GM23338 (cell line): ENCODE data around the gene RPA3. TPM values are rescaled to one million over a fixed set of nuclear protein-coding genes. Genes with fewer than 3 reads are reported as not detected.

Experiments used
- ATAC-seq: fragments of 200-7000 bp; cut with Tn5 transposase; 3 replicates; pipeline ENCODE4 v1.9.1; 2020
- DNase-seq: peaks from one replicate; pipeline ENCODE4 v3.0.0-alpha.2; 2015; ENCODE audit warnings: low spot score
- H2AFZ ChIP-seq: fragments of 200-600 bp; sonication (generic); 2 replicates; pipeline ENCODE4 v1.8.0; 2016; ENCODE audit warnings: antibody characterized with exemption, mild to moderate bottlenecking, moderate library complexity
- H3F3A ChIP-seq: fragments of 200-600 bp; sonication (generic); replicated peaks from 2 replicates; pipeline ENCODE4 v1.8.0; 2017; ENCODE audit warnings: antibody characterized with exemption, mixed run types, low read depth
- H3K27ac ChIP-seq: fragments of 200-600 bp; sonication (generic); 2 replicates; pipeline ENCODE4 v1.6.1; 2016; ENCODE audit warnings: low read depth
- H3K27me3 ChIP-seq: fragments of 200-600 bp; sonication (generic); 2 replicates; pipeline ENCODE4 v1.8.0; 2016; ENCODE audit warnings: mild to moderate bottlenecking, mixed run types, moderate library complexity; ENCODE audit not compliant: insufficient read depth
- H3K36me3 ChIP-seq: fragments of 200-600 bp; sonication (generic); 2 replicates; pipeline ENCODE4 v1.8.0; 2016; ENCODE audit warnings: mild to moderate bottlenecking; ENCODE audit not compliant: insufficient read depth
- H3K4me1 ChIP-seq: fragments of 200-600 bp; sonication (generic); 2 replicates; pipeline ENCODE4 v1.8.0; 2016; ENCODE audit warnings: mild to moderate bottlenecking, moderate library complexity; ENCODE audit not compliant: insufficient read depth
- H3K4me2 ChIP-seq: fragments of 200-600 bp; sonication (generic); 2 replicates; pipeline ENCODE4 v1.7.1; 2017; ENCODE audit warnings: mixed run types
- H3K4me3 ChIP-seq: fragments of 200-600 bp; sonication (generic); 2 replicates; pipeline ENCODE4 v1.6.1; 2016; ENCODE audit warnings: mixed run types
- H3K79me2 ChIP-seq: fragments of 200-600 bp; sonication (generic); replicated peaks from 2 replicates; pipeline ENCODE4 v1.8.0; 2017; ENCODE audit warnings: mild to moderate bottlenecking; ENCODE audit not compliant: insufficient read depth
- H3K9me2 ChIP-seq: fragments of 200-600 bp; sonication (generic); 2 replicates; pipeline ENCODE4 v1.8.0; 2017; ENCODE audit not compliant: insufficient read depth
- H4K20me1 ChIP-seq: fragments of 200-600 bp; sonication (generic); replicated peaks from 2 replicates; pipeline ENCODE4 v1.8.0; 2017; ENCODE audit warnings: mild to moderate bottlenecking; ENCODE audit not compliant: insufficient read depth
- H3K27ac Mint-ChIP-seq: 2 replicates; pipeline ENCODE4 v1.8.0; 2020; ENCODE audit warnings: inconsistent platforms, mild to moderate bottlenecking, moderate library complexity, mixed read lengths
- H3K27me3 Mint-ChIP-seq: 3 replicates; pipeline ENCODE4 v1.8.0; 2022; ENCODE audit warnings: low read depth, mild to moderate bottlenecking, moderate library complexity, mixed read lengths, inconsistent platforms; ENCODE audit not compliant: insufficient read depth, poor library complexity
- H3K36me3 Mint-ChIP-seq: 3 replicates; pipeline ENCODE4 v1.8.0; 2021; ENCODE audit warnings: low read depth, mild to moderate bottlenecking, inconsistent platforms, moderate library complexity, mixed read lengths
- H3K4me1 Mint-ChIP-seq: 3 replicates; pipeline ENCODE4 v1.8.0; 2020; ENCODE audit warnings: mild to moderate bottlenecking, inconsistent platforms, mixed read lengths
- H3K4me3 Mint-ChIP-seq: 3 replicates; pipeline ENCODE4 v1.8.0; 2021; ENCODE audit warnings: moderate library complexity, mild to moderate bottlenecking, inconsistent platforms, mixed read lengths
- H3K9me3 Mint-ChIP-seq: 3 replicates; pipeline ENCODE4 v1.8.0; 2020; ENCODE audit warnings: moderate library complexity, mild to moderate bottlenecking, inconsistent platforms, mixed read lengths
- CREB1 ChIP-seq: fragments of 250-450 bp; sonication (Bioruptor Pico); IDR thresholded peaks from 2 replicates; pipeline ENCODE4 v1.5.0; 2020; ENCODE audit warnings: low read depth, mild to moderate bottlenecking, moderate library complexity
- EZH2 ChIP-seq: fragments of 200-600 bp; sonication (generic); IDR thresholded peaks from one replicate; pipeline ENCODE4 v1.8.0; 2017; ENCODE audit warnings: antibody characterized with exemption, mild to moderate bottlenecking, low read depth; ENCODE audit not compliant: unreplicated experiment
- EZH2phosphoT487 ChIP-seq: fragments of 200-600 bp; sonication (generic); IDR thresholded peaks from one replicate; pipeline ENCODE4 v1.8.1; 2018; ENCODE audit warnings: antibody characterized with exemption; ENCODE audit not compliant: unreplicated experiment
- JUNB ChIP-seq: IDR thresholded peaks from one replicate; pipeline ENCODE4 v1.6.1; 2016; ENCODE audit warnings: antibody characterized with exemption; ENCODE audit not compliant: unreplicated experiment
- NANOG ChIP-seq: IDR thresholded peaks from 2 replicates; pipeline ENCODE4 v1.6.1; 2016; ENCODE audit warnings: antibody characterized with exemption, borderline replicate concordance
- POLR2AphosphoS5 ChIP-seq: IDR thresholded peaks from 2 replicates; pipeline ENCODE4 v1.6.1; 2016; ENCODE audit warnings: antibody characterized with exemption, low read depth
- STAT1 ChIP-seq: IDR thresholded peaks from one replicate; pipeline ENCODE4 v1.6.1; 2016; ENCODE audit warnings: antibody characterized with exemption; ENCODE audit not compliant: unreplicated experiment
- ZNF114 ChIP-seq: fragments of 250-450 bp; sonication (Bioruptor Pico); IDR thresholded peaks from 2 replicates; pipeline ENCODE4 v1.5.0; 2020; ENCODE audit warnings: mild to moderate bottlenecking, moderate library complexity
- ZNF331 ChIP-seq: fragments of 250-450 bp; sonication (Bioruptor Pico); IDR thresholded peaks from 2 replicates; pipeline ENCODE4 v1.5.0; 2020; ENCODE audit warnings: low read depth, mild to moderate bottlenecking, moderate library complexity
- polyA plus RNA-seq: library from polyadenylated mRNA; unstranded; fragments of >200 nt; fragmentation: Nextera tagmentation; extraction: Ambion mirVana; gene quantifications from 2 replicates; pipeline ENCODE4 v1.2.1, GENCODE V29; 2016
- total RNA-seq: library from RNA; depleted of rRNA; stranded (reverse); fragments of >200 nt; shearing (Covaris generic); gene quantifications from 2 replicates; pipeline ENCODE4 v1.2.3, GENCODE V29; 2014
- TF ChIP-seq, protein P1 (sequence below): fragments of 250-450 bp; sonication (Bioruptor Pico); IDR thresholded peaks from 2 replicates; pipeline ENCODE4 v1.5.0; 2020; ENCODE audit warnings: mild to moderate bottlenecking, moderate library complexity
- TF ChIP-seq, protein P2 (sequence below): IDR thresholded peaks from one replicate; pipeline ENCODE4 v1.6.1; 2018; ENCODE audit warnings: antibody characterized with exemption; ENCODE audit not compliant: unreplicated experiment
- TF ChIP-seq, protein P3 (sequence below): IDR thresholded peaks from 2 replicates; pipeline ENCODE4 v1.6.1; 2016; ENCODE audit warnings: antibody characterized with exemption
- TF ChIP-seq, protein P4 (sequence below), 2 experiments: fragments of 200-600 bp in 1 of 2; sonication (generic) in 1 of 2; conservative IDR thresholded peaks; 2 replicates each; pipeline versions ENCODE4 v1.5.1 to v1.6.1; 2016 to 2017; ENCODE audit warnings: antibody characterized with exemption in 2 of 2, low read depth in 2 of 2, mild to moderate bottlenecking in 2 of 2, moderate library complexity in 1 of 2

The RPA3 gene
- total and polyA plus RNA-seq, 2 experiments from 2014 or later, result 74.9 to 287 TPM

DNA sequence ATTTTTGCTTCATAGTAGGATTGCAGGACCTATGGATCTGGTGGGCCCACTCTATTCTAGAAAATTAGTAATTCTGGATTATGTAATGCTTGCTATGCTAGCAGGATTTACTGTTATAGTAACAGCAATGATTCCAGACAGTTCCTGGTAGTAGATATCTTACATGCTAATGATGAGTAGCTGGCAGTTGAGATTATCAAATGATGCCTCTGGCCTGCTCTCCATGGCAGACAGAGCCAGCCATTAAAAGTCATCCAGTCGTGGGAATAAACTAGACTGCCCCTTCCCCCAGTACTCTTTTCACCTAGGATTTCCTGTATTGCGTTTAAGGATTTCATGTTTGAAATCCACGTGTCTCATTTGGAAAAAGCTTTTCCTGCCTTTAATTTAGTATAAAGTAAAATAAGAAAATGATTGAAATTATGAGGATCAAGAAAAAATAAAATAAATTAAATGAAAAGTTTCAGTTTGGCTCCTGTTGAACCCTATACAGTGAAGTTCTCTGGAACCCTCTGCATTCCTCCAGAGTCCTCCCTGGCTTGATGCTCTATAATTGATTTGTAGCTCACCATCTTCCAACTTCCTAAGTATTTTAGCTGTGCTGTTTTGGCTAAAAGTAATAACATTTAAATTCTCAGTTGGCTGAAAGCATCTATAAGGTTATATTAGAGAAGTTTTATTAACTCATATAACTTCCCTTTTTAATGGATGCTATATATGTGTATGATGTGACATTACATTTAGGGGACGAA is 63.3 kb downstream of the RPA3 start:
- DNase-seq (no peak), ATAC-seq (no peak)
- Mint-ChIP-seq H3K27me3 (no peaks in the 10 kb centered on the region), H3K9me3 (peaks cover 17% of the 10 kb centered on the region), H3K4me1 (peaks cover 12% of the 10 kb centered on the region; the same call in 2 of the 3 replicates), H3K4me3 (no peak overlapping the region), H3K36me3 (peaks cover 20% of the 10 kb centered on the region; the same call in 2 of the 3 replicates), H3K27ac (no peak overlapping the region)
- TF ChIP-seq STAT1, result no peak
- TF ChIP-seq, protein P1, sequence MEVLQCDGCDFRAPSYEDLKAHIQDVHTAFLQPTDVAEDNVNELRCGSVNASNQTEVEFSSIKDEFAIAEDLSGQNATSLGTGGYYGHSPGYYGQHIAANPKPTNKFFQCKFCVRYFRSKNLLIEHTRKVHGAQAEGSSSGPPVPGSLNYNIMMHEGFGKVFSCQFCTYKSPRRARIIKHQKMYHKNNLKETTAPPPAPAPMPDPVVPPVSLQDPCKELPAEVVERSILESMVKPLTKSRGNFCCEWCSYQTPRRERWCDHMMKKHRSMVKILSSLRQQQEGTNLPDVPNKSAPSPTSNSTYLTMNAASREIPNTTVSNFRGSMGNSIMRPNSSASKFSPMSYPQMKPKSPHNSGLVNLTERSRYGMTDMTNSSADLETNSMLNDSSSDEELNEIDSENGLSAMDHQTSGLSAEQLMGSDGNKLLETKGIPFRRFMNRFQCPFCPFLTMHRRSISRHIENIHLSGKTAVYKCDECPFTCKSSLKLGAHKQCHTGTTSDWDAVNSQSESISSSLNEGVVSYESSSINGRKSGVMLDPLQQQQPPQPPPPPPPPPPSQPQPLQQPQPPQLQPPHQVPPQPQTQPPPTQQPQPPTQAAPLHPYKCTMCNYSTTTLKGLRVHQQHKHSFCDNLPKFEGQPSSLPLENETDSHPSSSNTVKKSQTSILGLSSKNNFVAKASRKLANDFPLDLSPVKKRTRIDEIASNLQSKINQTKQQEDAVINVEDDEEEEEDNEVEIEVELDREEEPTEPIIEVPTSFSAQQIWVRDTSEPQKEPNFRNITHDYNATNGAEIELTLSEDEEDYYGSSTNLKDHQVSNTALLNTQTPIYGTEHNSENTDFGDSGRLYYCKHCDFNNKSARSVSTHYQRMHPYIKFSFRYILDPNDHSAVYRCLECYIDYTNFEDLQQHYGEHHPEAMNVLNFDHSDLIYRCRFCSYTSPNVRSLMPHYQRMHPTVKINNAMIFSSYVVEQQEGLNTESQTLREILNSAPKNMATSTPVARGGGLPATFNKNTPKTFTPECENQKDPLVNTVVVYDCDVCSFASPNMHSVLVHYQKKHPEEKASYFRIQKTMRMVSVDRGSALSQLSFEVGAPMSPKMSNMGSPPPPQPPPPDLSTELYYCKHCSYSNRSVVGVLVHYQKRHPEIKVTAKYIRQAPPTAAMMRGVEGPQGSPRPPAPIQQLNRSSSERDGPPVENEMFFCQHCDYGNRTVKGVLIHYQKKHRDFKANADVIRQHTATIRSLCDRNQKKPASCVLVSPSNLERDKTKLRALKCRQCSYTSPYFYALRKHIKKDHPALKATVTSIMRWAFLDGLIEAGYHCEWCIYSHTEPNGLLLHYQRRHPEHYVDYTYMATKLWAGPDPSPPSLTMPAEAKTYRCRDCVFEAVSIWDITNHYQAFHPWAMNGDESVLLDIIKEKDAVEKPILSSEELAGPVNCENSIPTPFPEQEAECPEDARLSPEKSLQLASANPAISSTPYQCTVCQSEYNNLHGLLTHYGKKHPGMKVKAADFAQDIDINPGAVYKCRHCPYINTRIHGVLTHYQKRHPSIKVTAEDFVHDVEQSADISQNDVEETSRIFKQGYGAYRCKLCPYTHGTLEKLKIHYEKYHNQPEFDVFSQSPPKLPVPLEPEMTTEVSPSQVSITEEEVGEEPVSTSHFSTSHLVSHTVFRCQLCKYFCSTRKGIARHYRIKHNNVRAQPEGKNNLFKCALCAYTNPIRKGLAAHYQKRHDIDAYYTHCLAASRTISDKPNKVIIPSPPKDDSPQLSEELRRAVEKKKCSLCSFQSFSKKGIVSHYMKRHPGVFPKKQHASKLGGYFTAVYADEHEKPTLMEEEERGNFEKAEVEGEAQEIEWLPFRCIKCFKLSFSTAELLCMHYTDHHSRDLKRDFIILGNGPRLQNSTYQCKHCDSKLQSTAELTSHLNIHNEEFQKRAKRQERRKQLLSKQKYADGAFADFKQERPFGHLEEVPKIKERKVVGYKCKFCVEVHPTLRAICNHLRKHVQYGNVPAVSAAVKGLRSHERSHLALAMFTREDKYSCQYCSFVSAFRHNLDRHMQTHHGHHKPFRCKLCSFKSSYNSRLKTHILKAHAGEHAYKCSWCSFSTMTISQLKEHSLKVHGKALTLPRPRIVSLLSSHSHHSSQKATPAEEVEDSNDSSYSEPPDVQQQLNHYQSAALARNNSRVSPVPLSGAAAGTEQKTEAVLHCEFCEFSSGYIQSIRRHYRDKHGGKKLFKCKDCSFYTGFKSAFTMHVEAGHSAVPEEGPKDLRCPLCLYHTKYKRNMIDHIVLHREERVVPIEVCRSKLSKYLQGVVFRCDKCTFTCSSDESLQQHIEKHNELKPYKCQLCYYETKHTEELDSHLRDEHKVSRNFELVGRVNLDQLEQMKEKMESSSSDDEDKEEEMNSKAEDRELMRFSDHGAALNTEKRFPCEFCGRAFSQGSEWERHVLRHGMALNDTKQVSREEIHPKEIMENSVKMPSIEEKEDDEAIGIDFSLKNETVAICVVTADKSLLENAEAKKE, result no peak
- TF ChIP-seq EZH2, result no peak
- TF ChIP-seq NANOG, result no peak
- TF ChIP-seq, protein P2, sequence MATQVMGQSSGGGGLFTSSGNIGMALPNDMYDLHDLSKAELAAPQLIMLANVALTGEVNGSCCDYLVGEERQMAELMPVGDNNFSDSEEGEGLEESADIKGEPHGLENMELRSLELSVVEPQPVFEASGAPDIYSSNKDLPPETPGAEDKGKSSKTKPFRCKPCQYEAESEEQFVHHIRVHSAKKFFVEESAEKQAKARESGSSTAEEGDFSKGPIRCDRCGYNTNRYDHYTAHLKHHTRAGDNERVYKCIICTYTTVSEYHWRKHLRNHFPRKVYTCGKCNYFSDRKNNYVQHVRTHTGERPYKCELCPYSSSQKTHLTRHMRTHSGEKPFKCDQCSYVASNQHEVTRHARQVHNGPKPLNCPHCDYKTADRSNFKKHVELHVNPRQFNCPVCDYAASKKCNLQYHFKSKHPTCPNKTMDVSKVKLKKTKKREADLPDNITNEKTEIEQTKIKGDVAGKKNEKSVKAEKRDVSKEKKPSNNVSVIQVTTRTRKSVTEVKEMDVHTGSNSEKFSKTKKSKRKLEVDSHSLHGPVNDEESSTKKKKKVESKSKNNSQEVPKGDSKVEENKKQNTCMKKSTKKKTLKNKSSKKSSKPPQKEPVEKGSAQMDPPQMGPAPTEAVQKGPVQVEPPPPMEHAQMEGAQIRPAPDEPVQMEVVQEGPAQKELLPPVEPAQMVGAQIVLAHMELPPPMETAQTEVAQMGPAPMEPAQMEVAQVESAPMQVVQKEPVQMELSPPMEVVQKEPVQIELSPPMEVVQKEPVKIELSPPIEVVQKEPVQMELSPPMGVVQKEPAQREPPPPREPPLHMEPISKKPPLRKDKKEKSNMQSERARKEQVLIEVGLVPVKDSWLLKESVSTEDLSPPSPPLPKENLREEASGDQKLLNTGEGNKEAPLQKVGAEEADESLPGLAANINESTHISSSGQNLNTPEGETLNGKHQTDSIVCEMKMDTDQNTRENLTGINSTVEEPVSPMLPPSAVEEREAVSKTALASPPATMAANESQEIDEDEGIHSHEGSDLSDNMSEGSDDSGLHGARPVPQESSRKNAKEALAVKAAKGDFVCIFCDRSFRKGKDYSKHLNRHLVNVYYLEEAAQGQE, result no peak
- no peak for TF ChIP-seq CREB1 (CRISPR knock-in tag)
- no peak for TF ChIP-seq ZNF114 (CRISPR knock-in tag)
- TF ChIP-seq, protein P3, sequence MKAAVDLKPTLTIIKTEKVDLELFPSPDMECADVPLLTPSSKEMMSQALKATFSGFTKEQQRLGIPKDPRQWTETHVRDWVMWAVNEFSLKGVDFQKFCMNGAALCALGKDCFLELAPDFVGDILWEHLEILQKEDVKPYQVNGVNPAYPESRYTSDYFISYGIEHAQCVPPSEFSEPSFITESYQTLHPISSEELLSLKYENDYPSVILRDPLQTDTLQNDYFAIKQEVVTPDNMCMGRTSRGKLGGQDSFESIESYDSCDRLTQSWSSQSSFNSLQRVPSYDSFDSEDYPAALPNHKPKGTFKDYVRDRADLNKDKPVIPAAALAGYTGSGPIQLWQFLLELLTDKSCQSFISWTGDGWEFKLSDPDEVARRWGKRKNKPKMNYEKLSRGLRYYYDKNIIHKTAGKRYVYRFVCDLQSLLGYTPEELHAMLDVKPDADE, result no peak
- TF ChIP-seq, protein P4, sequence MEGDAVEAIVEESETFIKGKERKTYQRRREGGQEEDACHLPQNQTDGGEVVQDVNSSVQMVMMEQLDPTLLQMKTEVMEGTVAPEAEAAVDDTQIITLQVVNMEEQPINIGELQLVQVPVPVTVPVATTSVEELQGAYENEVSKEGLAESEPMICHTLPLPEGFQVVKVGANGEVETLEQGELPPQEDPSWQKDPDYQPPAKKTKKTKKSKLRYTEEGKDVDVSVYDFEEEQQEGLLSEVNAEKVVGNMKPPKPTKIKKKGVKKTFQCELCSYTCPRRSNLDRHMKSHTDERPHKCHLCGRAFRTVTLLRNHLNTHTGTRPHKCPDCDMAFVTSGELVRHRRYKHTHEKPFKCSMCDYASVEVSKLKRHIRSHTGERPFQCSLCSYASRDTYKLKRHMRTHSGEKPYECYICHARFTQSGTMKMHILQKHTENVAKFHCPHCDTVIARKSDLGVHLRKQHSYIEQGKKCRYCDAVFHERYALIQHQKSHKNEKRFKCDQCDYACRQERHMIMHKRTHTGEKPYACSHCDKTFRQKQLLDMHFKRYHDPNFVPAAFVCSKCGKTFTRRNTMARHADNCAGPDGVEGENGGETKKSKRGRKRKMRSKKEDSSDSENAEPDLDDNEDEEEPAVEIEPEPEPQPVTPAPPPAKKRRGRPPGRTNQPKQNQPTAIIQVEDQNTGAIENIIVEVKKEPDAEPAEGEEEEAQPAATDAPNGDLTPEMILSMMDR (conservative IDR thresholded peaks at IDR 0.05; ENCODE audit: low read depth in 2 of 2), result no peak
- TF ChIP-seq EZH2phosphoT487, result no peak
- no peak for TF ChIP-seq ZNF331 (CRISPR knock-in tag)
- TF ChIP-seq POLR2AphosphoS5, result no peak
- TF ChIP-seq JUNB, result no peak
- Histone ChIP-seq H3K27me3 (no peaks in the 10 kb centered on the region), H3K27ac (no peak overlapping the region), H3K36me3 (no peaks in the 10 kb centered on the region), H3K9me2 (no peaks in the 10 kb centered on the region), H4K20me1 (0 out of 2 replicates have a peak, but pooled peaks cover 3% of the 10 kb centered on the region), H3K4me1 (no peaks in the 10 kb centered on the region), H3K4me3 (no peak overlapping the region), H3F3A (no peaks in the 10 kb centered on the region), H3K79me2 (peaks cover 47% of the 10 kb centered on the region), H2AFZ (no peak overlapping the region), H3K4me2 (no peak overlapping the region)
